GM18502 (cell line): ENCODE results near the gene SERPINI1.

ENCODE experiments used
- ATAC-seq: cut with Tn5 transposase; IDR thresholded peaks from one replicate; pipeline ENCODE4 v1.9.1; 2021; ENCODE audit warnings: mild to moderate bottlenecking; ENCODE audit not compliant: unreplicated experiment, poor library complexity

Gene SERPINI1

GRCh38 chr3:167733961-167734497, 1.5 kb upstream of the SERPINI1 start:
- no peak for ATAC-seq

- ATAC-seq, result peak; percentile 87
Observed at GRCh38 chr3:167734498-167735232, 856 bp upstream of the SERPINI1 start, which contains the start of gene PDCD10. Gene PDCD10, minus strand, starts transcription at chr3:167734892. Its CDS starts 14,735 bp downstream, at chr3:167720157.

DNA sequence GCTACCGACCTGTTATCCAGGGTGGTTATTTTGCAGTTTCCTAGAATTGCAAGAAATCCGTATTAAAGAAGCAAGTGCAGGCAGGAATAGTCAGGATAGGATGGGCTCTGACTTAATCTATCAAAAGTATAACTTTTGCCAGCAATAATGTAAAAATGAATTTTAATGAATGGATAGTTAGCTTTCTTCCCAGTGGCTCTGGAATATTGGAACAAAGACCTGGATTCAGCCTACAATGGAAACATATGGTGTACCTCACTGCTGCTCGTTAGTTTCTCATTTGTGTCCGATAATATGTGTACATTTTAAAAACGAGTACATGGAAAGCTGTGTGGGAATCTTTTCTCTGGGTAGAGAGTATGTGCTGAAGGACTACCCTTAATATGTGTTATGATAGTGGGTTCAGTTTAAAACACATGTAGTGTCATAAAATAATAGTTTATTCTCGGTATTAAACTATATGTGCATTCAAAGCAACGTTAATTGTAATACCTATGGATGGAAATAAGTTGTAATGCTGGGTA, 805 bp downstream of the SERPINI1 start:
- ATAC-seq, result no peak

GRCh38 chr3:167736997-167737396, 1.5 kb downstream of the SERPINI1 start:
- ATAC-seq, result no peak

DNA sequence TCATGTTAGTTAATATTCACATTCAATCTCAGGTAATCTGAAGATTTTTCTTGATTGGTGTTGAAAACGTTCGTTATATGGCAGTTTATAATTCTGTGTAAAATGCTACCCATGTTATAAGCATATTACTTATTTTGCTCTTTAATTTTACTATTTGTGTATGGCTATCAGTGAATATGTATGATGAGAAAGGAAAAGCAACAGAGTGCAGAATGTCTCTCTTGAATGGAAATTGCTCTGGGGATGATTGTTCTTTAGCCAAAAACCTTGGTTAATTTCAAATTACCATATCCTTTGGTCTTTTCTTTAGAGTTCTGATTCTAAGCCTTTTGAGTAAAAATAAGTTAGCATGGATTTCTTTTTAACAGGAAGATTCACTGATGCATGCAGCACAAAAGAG, 2.5 kb downstream of the SERPINI1 start:
- no peak for ATAC-seq

GRCh38 chr3:167739190-167739810, 3.8 kb downstream of the SERPINI1 start:
- ATAC-seq, result no peak

GRCh38 chr3:167740961-167741587, 5.6 kb downstream of the SERPINI1 start:
- peak; percentile 95 for ATAC-seq

GRCh38 chr3:167742338-167742737, 6.8 kb downstream of the SERPINI1 start:
- no peak for ATAC-seq

DNA sequence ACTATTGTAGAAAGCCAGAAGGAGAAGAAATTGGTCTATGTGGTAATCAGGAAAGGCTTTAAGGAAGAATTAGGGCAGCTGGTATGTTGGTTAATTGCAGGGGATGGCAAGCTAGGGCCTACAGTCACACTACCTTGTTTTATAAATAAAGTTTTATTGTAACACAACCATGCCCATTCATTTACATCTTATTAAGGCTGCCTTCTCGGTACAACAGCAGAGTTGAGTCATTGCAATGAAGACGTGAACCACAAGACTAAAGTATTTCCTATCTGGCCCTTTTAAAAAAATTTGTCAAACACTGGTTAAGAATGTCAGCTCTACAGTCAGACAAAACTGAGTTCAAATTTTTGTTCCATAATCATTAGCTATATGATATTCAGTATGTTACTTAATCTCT, 8.3 kb downstream of the SERPINI1 start:
- ATAC-seq, result no peak

- no peak for ATAC-seq
Observed at GRCh38 chr3:167749209-167749608, 13.7 kb downstream of the SERPINI1 start.

GRCh38 chr3:167749728-167750127, 14.2 kb downstream of the SERPINI1 start:
- ATAC-seq, result no peak

GRCh38 chr3:167750272-167750971, 14.9 kb downstream of the SERPINI1 start:
- ATAC-seq, result peak; percentile 98

DNA sequence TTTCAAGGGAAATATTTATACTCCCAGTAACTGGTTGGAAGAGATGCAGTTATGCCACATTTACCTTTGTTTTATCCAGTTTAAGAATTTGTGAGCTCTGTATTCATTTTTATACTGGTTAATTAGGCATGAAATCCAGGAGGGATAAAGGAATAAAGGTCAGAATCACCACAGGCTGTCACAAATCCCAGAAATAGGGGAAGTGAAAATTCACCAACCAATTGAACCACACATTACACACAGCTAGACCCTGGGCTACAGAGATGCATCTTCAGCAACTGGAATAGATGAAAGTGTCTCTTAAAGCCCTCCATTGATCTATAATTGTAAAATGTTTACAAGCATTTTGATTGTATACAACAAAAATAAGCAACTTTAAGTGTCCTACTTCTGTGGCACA, 18.5 kb downstream of the SERPINI1 start:
- ATAC-seq, result peak; percentile 34

DNA sequence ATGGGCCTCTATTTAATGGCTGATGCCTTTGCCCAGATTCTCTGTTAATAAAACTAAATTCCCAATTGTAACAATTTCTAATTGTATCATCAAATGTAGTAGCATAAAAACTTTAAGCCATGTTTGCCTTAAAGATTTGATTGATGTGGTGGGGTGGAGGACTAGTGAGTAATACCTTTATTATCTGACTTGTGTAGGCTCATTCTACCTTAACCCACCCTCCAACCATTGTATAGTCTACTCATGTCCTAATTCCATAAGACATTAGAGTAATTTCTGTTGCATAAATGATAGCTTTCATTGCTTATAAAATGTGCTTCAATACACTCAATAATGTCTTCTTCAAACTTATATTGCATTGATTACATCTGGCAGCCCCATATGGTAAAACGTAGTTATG, 25.8 kb downstream of the SERPINI1 start:
- no peak for ATAC-seq

DNA sequence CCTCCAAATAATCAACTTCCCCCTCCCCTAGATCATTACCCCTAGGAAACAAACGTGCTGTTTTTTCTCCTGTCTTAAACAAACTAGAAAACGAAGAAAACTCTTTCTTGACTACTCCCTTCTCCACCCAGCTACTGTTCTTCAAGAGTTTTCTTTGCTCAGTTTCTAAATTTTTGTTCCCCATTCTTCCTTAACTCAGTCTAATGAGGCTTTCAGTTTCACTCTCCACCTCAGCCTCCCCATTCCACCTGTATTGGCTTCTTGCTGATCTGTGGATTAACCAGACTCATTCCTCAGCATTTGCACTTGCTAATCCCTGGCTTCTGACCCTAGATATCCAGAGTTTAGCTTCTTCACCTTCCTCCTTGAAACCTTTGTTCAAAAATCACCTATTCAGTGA, 26.8 kb downstream of the SERPINI1 start:
- ATAC-seq, result peak; percentile 61

GRCh38 chr3:167772992-167773391, 37.5 kb downstream of the SERPINI1 start:
- ATAC-seq, result peak; percentile 48

DNA sequence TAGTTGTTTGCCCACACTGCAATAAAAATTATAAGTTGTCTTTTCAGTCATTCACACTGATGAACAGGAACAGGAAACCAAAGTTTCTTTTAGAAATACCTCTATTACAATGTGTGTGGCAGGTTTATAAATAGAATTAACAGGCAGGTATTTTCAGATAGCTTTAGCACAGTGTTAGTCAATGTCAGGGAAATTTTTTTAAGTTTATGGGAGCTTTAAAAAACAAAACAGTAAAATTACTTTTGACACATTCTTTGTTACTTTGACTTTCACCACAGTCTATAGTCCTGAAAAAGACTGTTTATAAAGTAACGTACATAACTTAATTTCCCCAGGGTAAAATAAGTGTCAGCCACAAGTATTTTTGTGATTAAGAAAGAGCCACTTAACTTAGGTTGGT, 38.1 kb downstream of the SERPINI1 start:
- ATAC-seq, result peak; percentile 82

DNA sequence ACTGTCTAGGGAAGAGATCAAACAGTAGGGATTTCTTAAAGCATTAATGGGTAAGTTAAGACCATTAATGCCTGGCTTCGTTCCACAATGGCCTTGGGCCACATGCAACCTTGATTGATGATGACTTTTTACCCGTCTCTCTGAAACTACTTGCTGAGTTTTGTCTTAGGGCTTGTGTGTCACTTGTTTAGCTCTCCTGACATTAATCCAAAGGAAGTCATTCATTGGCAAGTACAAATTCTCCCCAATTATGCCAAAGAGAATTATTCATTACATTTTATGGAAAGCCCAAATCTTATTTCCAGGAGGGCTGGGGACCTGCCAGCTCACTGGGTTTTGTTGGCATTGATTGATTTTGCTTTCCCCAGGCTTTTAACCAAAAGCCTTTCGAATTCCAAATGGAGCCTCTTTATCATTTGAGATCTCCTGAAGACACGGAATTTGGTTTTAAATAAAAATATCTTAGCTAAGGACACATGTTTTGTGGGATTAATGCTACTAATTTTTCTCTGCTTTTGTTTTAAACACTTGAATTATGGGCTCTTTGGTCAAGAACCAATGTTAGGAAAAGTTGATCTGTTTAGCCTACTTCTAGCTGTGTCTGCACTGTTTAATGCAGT, 40.7 kb downstream of the SERPINI1 start:
- ATAC-seq, result no peak

DNA sequence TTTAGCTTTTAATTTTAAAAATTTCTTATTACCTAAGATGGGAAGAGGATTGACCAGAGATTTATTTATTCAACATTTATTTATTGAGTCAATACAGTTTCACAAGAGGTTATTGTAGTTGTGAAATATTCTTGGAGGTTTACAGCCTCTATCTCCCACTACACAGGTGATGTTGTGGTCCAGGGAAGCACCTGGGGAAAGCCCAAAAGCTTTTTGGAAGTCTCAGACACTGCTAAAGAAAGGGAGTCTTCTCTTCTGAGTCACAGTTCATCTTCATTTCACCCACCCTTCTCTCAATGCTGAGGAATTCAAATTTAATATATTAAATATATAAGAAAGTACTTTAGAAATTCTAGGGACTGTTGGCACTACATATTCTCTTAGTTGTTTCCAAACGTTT, 41.8 kb downstream of the SERPINI1 start:
- peak; percentile 54 for ATAC-seq
